Stimulated activated CD8-positive, alpha-beta memory T cell treated with anti-CD3 and anti-CD28 coated beads, Interleukin-15, amount 100 ng/mL, for 48 hours (primary cell): ENCODE results near the gene KCNJ12.

Experiments used
- DNase-seq, 2 donors: peaks; one replicate each; pipeline ENCODE4 v3.0.0-alpha.2; 2020; ENCODE audit warnings: low read depth in 2 of 2

The KCNJ12 gene

GRCh38 chr17:21368545-21369246 is 7.5 kb upstream of the KCNJ12 start:
- no peak for DNase-seq

GRCh38 chr17:21369395-21369794 is 6.8 kb upstream of the KCNJ12 start:
- no peak for DNase-seq

- DNase-seq, result no peak
Observed at GRCh38 chr17:21370430-21370829, 5.7 kb upstream of the KCNJ12 start.

- no peak for DNase-seq
Observed at GRCh38 chr17:21371511-21372081, 4.6 kb upstream of the KCNJ12 start.

GRCh38 chr17:21372256-21372954 is 3.8 kb upstream of the KCNJ12 start:
- no peak for DNase-seq

- DNase-seq, result no peak
Observed at GRCh38 chr17:21373036-21373435, 3.1 kb upstream of the KCNJ12 start.

GRCh38 chr17:21373696-21374440 is 2.3 kb upstream of the KCNJ12 start:
- no peak for DNase-seq

GRCh38 chr17:21374441-21375161 is 1.6 kb upstream of the KCNJ12 start:
- no peak for DNase-seq

GRCh38 chr17:21375162-21375560 is 996 bp upstream of the KCNJ12 start:
- no peak for DNase-seq

GRCh38 chr17:21375757-21376080 is 438 bp upstream of the KCNJ12 start:
- DNase-seq, result no peak

- no peak for DNase-seq
Observed at GRCh38 chr17:21376759-21377690, 868 bp downstream of the KCNJ12 start.

GRCh38 chr17:21377705-21378396 is 1.7 kb downstream of the KCNJ12 start:
- no peak for DNase-seq

GRCh38 chr17:21378553-21378952 is 2.4 kb downstream of the KCNJ12 start:
- DNase-seq, result no peak

- no peak for DNase-seq
Observed at GRCh38 chr17:21379080-21379711, 3.0 kb downstream of the KCNJ12 start.

GRCh38 chr17:21380659-21381058 is 4.5 kb downstream of the KCNJ12 start:
- DNase-seq, result no peak

- no peak for DNase-seq
Observed at GRCh38 chr17:21381076-21381706, 5.0 kb downstream of the KCNJ12 start.

- DNase-seq, result no peak
Observed at GRCh38 chr17:21382560-21383495, 6.7 kb downstream of the KCNJ12 start.

- no peak for DNase-seq
Observed at GRCh38 chr17:21385281-21385845, 9.2 kb downstream of the KCNJ12 start.
